ENCODE results near the gene SATB1.

SATB1 gene

DNA sequence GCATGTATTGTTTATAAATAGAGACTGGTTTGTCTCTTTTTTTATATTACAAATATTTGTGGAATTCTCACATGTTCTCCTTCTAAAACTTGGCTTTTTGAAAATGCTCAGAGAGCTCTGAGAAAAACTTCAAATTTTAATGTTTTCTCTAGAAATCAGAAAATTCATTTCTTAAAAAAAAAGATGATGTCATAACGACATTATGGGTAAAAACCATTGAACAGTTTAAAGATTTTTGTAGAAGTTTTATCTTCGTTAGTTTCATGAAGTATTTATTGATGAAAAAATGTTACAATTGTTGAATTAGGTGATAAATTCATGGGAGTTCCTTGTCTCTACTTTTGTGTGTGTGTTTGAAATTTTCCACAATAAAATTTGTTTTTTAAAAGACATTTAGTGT, 81.3 kb downstream of the SATB1 start:
- no peak overlapping the region for H2BK12ac ChIP-seq (ENCODE audit: low read length)
- H2AK5ac ChIP-seq (ENCODE audit: low read depth, low read length): no peak overlapping the region
- no peak overlapping the region for H3K4ac ChIP-seq (ENCODE audit: low read length)
- no peak overlapping the region for H4K8ac ChIP-seq (ENCODE audit: low read depth, low read length)
- H3K4me2 ChIP-seq (ENCODE audit: insufficient read depth, low read length, poor library complexity, severe bottlenecking): no peak overlapping the region
- H3K27me3 ChIP-seq (ENCODE audit: control insufficient read depth in 3 of 3, insufficient read depth in 3 of 3, low read depth in 1 of 3, low read length in 3 of 3): no peaks in the 10 kb centered on the region
- H3K23ac ChIP-seq (ENCODE audit: low read depth, low read length, poor library complexity): no peak overlapping the region
- H3K9me3 ChIP-seq (replicated peaks in 1 of 2; ENCODE audit: control insufficient read depth in 2 of 2, insufficient read depth in 1 of 2, low read depth in 1 of 2, low read length in 2 of 2): no peaks in the 10 kb centered on the region
- H3K9ac ChIP-seq (ENCODE audit: low read depth, low read length, poor library complexity): no peak overlapping the region
- H3K27ac ChIP-seq (replicated peaks; ENCODE audit: low read length): no peak overlapping the region
- no peak for DNase-seq (ENCODE audit: low spot score)
- no peaks in the 10 kb centered on the region for H3K4me1 ChIP-seq (ENCODE audit: control insufficient read depth in 2 of 2, insufficient read depth in 1 of 2, low read depth in 1 of 2, low read length in 2 of 2)
- no peak overlapping the region for H3K4me3 ChIP-seq (ENCODE audit: low read length in 2 of 2)
- H2BK5ac ChIP-seq (ENCODE audit: low read length): no peak overlapping the region
- no peak overlapping the region for H2BK120ac ChIP-seq (ENCODE audit: low read depth, low read length)
- no peak overlapping the region for H3K14ac ChIP-seq (ENCODE audit: low read length)
- no peak overlapping the region for H3K18ac ChIP-seq (ENCODE audit: low read length)
- WGBS, 2 donors (ENCODE audit: extremely low coverage in 2 of 2, insufficient read length in 2 of 2, insufficient replicate concordance in 1 of 2): no CpG with 5 or more reads among the region's 2 CpGs
- H3K36me3 ChIP-seq (replicated peaks in 1 of 2; ENCODE audit: control insufficient read depth in 2 of 2, insufficient read depth in 2 of 2, low read length in 2 of 2): no peaks in the 10 kb centered on the region
- no peak overlapping the region for H4K91ac ChIP-seq (ENCODE audit: low read depth, low read length, poor library complexity)
- no peak overlapping the region for H2AFZ ChIP-seq (ENCODE audit: low read length)
- no peaks in the 10 kb centered on the region for H3K79me1 ChIP-seq (ENCODE audit: low read depth, low read length)
- no peak overlapping the region for H2BK15ac ChIP-seq (ENCODE audit: low read length)

DNA sequence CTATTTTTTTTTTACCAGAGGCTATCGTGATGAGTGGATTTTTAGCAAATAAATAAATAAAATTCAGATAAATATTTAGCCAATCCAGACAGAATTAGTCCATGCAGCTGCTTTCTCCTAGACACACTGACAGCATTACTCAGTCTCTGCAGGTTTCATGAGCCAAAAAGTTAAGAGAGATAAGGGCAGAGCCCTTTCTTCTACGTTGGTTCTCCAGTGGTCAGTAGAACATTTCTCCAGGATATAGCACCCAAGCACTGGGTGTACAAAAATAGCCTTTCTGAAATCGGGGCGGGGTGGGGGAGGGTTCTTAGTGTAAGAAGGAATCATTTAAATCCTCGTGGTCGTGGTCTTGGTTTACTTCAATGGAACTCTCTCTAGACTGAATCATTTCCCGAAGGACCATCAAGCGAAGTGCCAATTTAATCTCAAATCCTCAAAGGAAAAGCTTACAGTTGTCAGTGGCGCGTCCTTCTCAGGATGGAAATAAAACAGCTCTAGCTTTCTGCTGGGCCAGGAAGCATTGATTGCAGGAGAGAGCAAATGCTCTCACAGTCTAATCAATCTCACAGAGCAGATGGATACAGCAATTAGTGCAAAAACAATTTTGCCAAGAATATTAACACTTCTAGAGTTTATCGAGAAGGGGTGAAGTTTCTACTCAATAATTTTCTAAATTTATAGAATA, 86.2 kb downstream of the SATB1 start:
- H2BK120ac ChIP-seq (ENCODE audit: low read depth, low read length): no peak overlapping the region
- DNase-seq (ENCODE audit: low spot score): no peak
- H2BK12ac ChIP-seq (ENCODE audit: low read length): no peak overlapping the region
- no peak overlapping the region for H4K8ac ChIP-seq (ENCODE audit: low read depth, low read length)
- H3K9me3 ChIP-seq (replicated peaks in 1 of 2; ENCODE audit: control insufficient read depth in 2 of 2, insufficient read depth in 1 of 2, low read depth in 1 of 2, low read length in 2 of 2): no peaks in the 10 kb centered on the region
- H3K27me3 ChIP-seq (ENCODE audit: control insufficient read depth in 3 of 3, insufficient read depth in 3 of 3, low read depth in 1 of 3, low read length in 3 of 3): no peaks in the 10 kb centered on the region
- no peak overlapping the region for H4K91ac ChIP-seq (ENCODE audit: low read depth, low read length, poor library complexity)
- no peak overlapping the region for H2BK15ac ChIP-seq (ENCODE audit: low read length)
- no peaks in the 10 kb centered on the region for H3K79me1 ChIP-seq (ENCODE audit: low read depth, low read length)
- H3K18ac ChIP-seq (ENCODE audit: low read length): no peak overlapping the region
- no peak overlapping the region for H3K9ac ChIP-seq (ENCODE audit: low read depth, low read length, poor library complexity)
- H3K27ac ChIP-seq (replicated peaks; ENCODE audit: low read length): no peak overlapping the region
- no peak overlapping the region for H3K4me2 ChIP-seq (ENCODE audit: insufficient read depth, low read length, poor library complexity, severe bottlenecking)
- H3K23ac ChIP-seq (ENCODE audit: low read depth, low read length, poor library complexity): no peak overlapping the region
- no peak overlapping the region for H2AK5ac ChIP-seq (ENCODE audit: low read depth, low read length)
- no CpG with 5 or more reads among the region's 11 CpGs for WGBS, 2 donors (ENCODE audit: extremely low coverage in 2 of 2, insufficient read length in 2 of 2, insufficient replicate concordance in 1 of 2)
- no peaks in the 10 kb centered on the region for H3K36me3 ChIP-seq (replicated peaks in 1 of 2; ENCODE audit: control insufficient read depth in 2 of 2, insufficient read depth in 2 of 2, low read length in 2 of 2)
- H3K14ac ChIP-seq (ENCODE audit: low read length): no peak overlapping the region
- H2AFZ ChIP-seq (ENCODE audit: low read length): no peak overlapping the region
- H3K4ac ChIP-seq (ENCODE audit: low read length): no peak overlapping the region
- no peaks in the 10 kb centered on the region for H3K4me1 ChIP-seq (ENCODE audit: control insufficient read depth in 2 of 2, insufficient read depth in 1 of 2, low read depth in 1 of 2, low read length in 2 of 2)
- H2BK5ac ChIP-seq (ENCODE audit: low read length): no peak overlapping the region
- H3K4me3 ChIP-seq (ENCODE audit: low read length in 2 of 2): no peak overlapping the region

GRCh38 chr3:18337231-18337630, 87.9 kb downstream of the SATB1 start:
- WGBS, 2 donors (ENCODE audit: extremely low coverage in 2 of 2, insufficient read length in 2 of 2, insufficient replicate concordance in 1 of 2): no CpG with 5 or more reads among the region's 1 CpG

GRCh38 chr3:18334837-18335601, 90.1 kb downstream of the SATB1 start:
- Histone ChIP-seq H4K8ac (ENCODE audit: low read depth, low read length) (no peak overlapping the region), H2AK5ac (ENCODE audit: low read depth, low read length) (no peak overlapping the region), H3K4me2 (ENCODE audit: insufficient read depth, low read length, poor library complexity, severe bottlenecking) (no peak overlapping the region), H2BK120ac (ENCODE audit: low read depth, low read length) (no peak overlapping the region), H3K4ac (ENCODE audit: low read length) (no peak overlapping the region), H3K36me3 (replicated peaks in 1 of 2; ENCODE audit: control insufficient read depth in 2 of 2, insufficient read depth in 2 of 2, low read length in 2 of 2) (no peaks in the 10 kb centered on the region), H3K14ac (ENCODE audit: low read length) (no peak overlapping the region), H4K91ac (ENCODE audit: low read depth, low read length, poor library complexity) (no peak overlapping the region), H3K27me3 (ENCODE audit: control insufficient read depth in 3 of 3, insufficient read depth in 3 of 3, low read depth in 1 of 3, low read length in 3 of 3) (no peaks in the 10 kb centered on the region), H3K23ac (ENCODE audit: low read depth, low read length, poor library complexity) (no peak overlapping the region), H3K9ac (ENCODE audit: low read depth, low read length, poor library complexity) (no peak overlapping the region), H2BK5ac (ENCODE audit: low read length) (no peak overlapping the region), H3K4me3 (ENCODE audit: low read length in 2 of 2) (no peak overlapping the region), H3K18ac (ENCODE audit: low read length) (no peak overlapping the region), H3K9me3 (replicated peaks in 1 of 2; ENCODE audit: control insufficient read depth in 2 of 2, insufficient read depth in 1 of 2, low read depth in 1 of 2, low read length in 2 of 2) (no peaks in the 10 kb centered on the region), H3K4me1 (ENCODE audit: control insufficient read depth in 2 of 2, insufficient read depth in 1 of 2, low read depth in 1 of 2, low read length in 2 of 2) (no peaks in the 10 kb centered on the region), H3K79me1 (ENCODE audit: low read depth, low read length) (no peaks in the 10 kb centered on the region), H3K27ac (replicated peaks; ENCODE audit: low read length) (no peak overlapping the region), H2AFZ (ENCODE audit: low read length) (no peak overlapping the region), H2BK12ac (ENCODE audit: low read length) (no peak overlapping the region), H2BK15ac (ENCODE audit: low read length) (no peak overlapping the region)
- DNase-seq (ENCODE audit: low spot score): no peak

More at GRCh38 chr3:18337231-18337630, 87.9 kb downstream of the SATB1 start:
- Histone ChIP-seq H3K4me2 (ENCODE audit: insufficient read depth, low read length, poor library complexity, severe bottlenecking) (no peak overlapping the region), H2BK12ac (ENCODE audit: low read length) (no peak overlapping the region), H3K9ac (ENCODE audit: low read depth, low read length, poor library complexity) (no peak overlapping the region), H4K91ac (ENCODE audit: low read depth, low read length, poor library complexity) (no peak overlapping the region), H3K4me1 (ENCODE audit: control insufficient read depth in 2 of 2, insufficient read depth in 1 of 2, low read depth in 1 of 2, low read length in 2 of 2) (no peaks in the 10 kb centered on the region), H2BK5ac (ENCODE audit: low read length) (no peak overlapping the region), H3K9me3 (replicated peaks in 1 of 2; ENCODE audit: control insufficient read depth in 2 of 2, insufficient read depth in 1 of 2, low read depth in 1 of 2, low read length in 2 of 2) (no peaks in the 10 kb centered on the region), H3K23ac (ENCODE audit: low read depth, low read length, poor library complexity) (no peak overlapping the region), H3K14ac (ENCODE audit: low read length) (no peak overlapping the region), H3K18ac (ENCODE audit: low read length) (no peak overlapping the region), H2AK5ac (ENCODE audit: low read depth, low read length) (no peak overlapping the region), H3K27ac (replicated peaks; ENCODE audit: low read length) (no peak overlapping the region), H3K79me1 (ENCODE audit: low read depth, low read length) (no peaks in the 10 kb centered on the region), H3K27me3 (ENCODE audit: control insufficient read depth in 3 of 3, insufficient read depth in 3 of 3, low read depth in 1 of 3, low read length in 3 of 3) (no peaks in the 10 kb centered on the region), H4K8ac (ENCODE audit: low read depth, low read length) (no peak overlapping the region), H2BK15ac (ENCODE audit: low read length) (no peak overlapping the region), H3K36me3 (replicated peaks in 1 of 2; ENCODE audit: control insufficient read depth in 2 of 2, insufficient read depth in 2 of 2, low read length in 2 of 2) (no peaks in the 10 kb centered on the region), H3K4ac (ENCODE audit: low read length) (no peak overlapping the region), H3K4me3 (ENCODE audit: low read length in 2 of 2) (no peak overlapping the region), H2BK120ac (ENCODE audit: low read depth, low read length) (no peak overlapping the region), H2AFZ (ENCODE audit: low read length) (no peak overlapping the region)
- no peak for DNase-seq (ENCODE audit: low spot score)
